GM13976 (cell line): ENCODE measurements around the gene ZNF561.

Experiments
- DNase-seq: peaks from one replicate; pipeline ENCODE4 v3.0.0; 2012; ENCODE audit warnings: low spot score
- in situ Hi-C: fragments of 300-500 bp; cut with MboI; formaldehyde crosslinking; loops from one replicate; pipeline ENCODE4 v1.12.0; 2022; ENCODE audit warnings: low sequenced_read_pairs, mixed read lengths, inconsistent platforms; ENCODE audit not compliant: unreplicated experiment
- TF ChIP-seq, protein P1 (sequence below): IDR thresholded peaks from 2 replicates; pipeline ENCODE4 v1.5.1; 2012; ENCODE audit warnings: borderline replicate concordance, mild to moderate bottlenecking; ENCODE audit not compliant: insufficient read depth; ENCODE audit errors: extremely low read depth, missing control alignments, control extremely low read depth

The ZNF561 gene

DNA sequence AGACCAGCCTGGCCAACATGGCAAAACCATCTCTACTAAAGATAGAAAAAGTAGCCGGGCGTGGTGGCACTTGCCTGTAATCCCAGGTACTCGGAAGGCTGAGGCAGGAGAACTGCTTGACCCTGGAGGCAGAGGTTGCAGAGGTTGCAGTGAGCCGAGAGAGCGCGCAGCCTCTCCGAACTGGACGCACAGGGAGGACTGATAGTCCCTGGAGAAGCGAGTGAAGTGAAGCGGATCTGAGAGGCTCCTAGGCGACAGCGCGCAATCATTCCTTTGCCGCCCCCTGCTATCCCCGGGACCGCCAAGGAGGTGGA, 233 bp downstream of the ZNF561 start:
- TF ChIP-seq, protein P1, sequence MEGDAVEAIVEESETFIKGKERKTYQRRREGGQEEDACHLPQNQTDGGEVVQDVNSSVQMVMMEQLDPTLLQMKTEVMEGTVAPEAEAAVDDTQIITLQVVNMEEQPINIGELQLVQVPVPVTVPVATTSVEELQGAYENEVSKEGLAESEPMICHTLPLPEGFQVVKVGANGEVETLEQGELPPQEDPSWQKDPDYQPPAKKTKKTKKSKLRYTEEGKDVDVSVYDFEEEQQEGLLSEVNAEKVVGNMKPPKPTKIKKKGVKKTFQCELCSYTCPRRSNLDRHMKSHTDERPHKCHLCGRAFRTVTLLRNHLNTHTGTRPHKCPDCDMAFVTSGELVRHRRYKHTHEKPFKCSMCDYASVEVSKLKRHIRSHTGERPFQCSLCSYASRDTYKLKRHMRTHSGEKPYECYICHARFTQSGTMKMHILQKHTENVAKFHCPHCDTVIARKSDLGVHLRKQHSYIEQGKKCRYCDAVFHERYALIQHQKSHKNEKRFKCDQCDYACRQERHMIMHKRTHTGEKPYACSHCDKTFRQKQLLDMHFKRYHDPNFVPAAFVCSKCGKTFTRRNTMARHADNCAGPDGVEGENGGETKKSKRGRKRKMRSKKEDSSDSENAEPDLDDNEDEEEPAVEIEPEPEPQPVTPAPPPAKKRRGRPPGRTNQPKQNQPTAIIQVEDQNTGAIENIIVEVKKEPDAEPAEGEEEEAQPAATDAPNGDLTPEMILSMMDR = no peak
- DNase-seq = no peak
- in situ Hi-C loops = loop anchor here (10.0 kb wide), 1 partner anchor 174 kb away; no protein-coding TSS in a partner anchor

DNA sequence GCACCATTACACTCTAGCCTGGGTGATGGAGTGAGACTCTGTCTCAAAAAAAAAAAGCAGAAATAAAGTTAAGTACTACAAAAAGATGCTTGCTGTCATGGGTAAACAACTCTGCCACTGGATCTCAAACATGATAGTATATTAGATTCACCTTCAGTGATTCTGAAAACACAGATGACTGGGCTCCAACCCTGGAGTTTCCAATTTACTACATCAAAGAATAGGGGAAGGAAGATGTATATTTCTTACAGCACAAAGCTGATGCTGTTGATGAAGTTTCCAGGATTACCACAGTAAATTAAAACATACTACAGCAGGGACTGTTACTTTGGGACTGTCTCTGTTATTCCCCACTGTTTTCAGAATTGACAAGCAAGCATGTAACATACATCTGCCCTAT, 5.2 kb downstream of the ZNF561 start:
- no peak for DNase-seq
- in situ Hi-C loops = no loop called here
- TF ChIP-seq, protein P1 = no peak

DNA sequence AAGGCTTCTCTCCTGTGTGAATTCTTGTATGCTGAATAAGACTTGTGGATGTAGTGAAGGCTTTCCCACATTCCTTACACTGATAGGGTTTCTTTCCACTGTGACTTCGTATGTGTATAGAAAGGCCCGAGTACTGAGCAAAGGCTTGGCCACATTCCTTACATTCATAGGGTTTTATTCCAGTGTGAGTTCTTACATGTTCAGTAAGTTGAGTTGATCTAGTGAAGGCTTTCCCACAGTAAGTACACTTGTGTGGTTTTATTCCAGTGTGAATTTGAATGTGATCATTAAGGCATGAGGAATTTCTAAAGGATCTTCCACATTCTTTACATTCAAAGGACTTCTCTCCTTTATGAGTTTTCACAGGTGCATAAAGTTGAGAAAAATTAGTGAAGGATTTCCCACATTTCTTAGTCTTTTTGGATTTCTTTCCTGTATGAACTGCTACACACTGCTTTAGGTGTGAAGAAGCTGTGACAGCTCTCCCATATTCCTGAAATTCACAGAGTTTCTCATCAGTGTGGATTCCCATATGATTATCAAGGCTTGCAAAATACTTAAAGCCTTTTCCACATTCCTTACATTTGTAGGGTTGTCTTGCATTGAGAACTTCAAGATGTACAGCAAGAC, 10.4 kb downstream of the ZNF561 start:
- DNase-seq = no peak
- in situ Hi-C loops = no loop called here
- TF ChIP-seq, protein P1 = no peak

DNA sequence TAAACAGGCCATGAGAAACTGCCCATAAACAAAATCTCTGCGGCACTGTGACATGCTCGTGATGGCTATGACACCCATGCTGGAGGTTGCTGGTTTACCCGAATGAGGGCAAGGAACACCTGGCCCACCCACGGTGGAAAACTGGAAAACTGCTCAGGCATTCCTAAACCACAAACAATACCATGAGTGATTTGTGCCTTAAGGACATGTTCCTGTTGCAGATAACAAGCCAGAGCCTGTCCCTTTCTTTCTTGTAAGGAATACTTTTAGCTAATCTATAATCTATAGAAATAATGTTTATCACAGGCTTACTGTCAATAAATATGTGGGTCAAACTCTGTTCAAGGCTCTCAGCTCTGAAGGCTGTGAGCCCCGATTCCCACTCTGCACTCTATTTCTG, 12.1 kb downstream of the ZNF561 start:
- in situ Hi-C loops = no loop called here
- TF ChIP-seq, protein P1 = no peak
- DNase-seq = no peak

DNA sequence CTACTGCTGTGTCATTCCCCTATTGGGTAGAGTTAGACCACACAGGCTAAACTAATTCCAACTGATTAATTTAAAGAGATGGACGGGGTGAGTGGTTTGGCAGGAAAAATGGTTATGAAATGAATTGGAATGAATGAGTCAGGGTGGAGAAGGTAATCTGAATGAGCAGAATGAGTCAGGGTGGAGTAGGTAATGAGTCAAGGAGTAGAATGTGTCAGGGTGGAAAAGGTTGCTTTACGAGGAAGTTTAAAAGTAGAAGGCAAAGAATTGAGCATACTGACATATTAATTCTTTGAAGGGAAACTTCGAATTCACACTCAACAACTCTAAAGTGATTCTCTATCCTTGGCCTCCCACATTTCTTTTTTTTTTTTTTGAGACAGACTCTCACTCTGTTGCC, 24.0 kb downstream of the ZNF561 start:
- in situ Hi-C loops = no loop called here
- TF ChIP-seq, protein P1 = no peak
- no peak for DNase-seq

DNA sequence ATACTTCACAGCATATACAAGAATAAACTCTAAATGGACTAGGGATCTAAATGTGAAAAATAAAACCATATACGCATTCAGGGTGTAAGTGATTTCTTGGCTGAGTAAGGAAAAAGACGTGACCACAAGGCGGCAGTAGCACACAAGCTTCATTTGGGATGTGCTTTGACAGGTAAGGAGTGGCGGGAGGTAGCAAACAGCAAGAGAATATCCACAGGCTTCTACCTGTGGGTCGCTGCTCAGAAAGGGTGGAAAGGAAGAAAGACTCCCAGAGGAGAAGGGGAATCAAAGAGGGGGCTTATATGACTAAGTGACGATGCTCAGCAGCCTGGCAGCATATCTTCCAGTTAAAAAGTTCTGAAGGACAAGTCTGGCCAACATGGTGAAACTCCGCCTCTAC, 34.3 kb downstream of the ZNF561 start:
- peak; percentile 42 for DNase-seq
- in situ Hi-C loops = no loop called here

More for the DNA sequence above, 34.3 kb downstream of the ZNF561 start:
- TF ChIP-seq, protein P1 = peak; percentile 67
